Natural killer cell (primary cell): Measurements from ENCODE around the gene BICD1. TPM values are rescaled to one million over a fixed set of nuclear protein-coding genes. Genes with fewer than 3 reads are reported as not detected.
A peak's percentile ranks its signal among the peaks of the same experiment; 100 is the strongest.

Source experiments
- ATAC-seq, 3 donors: fragments of 150-1000 bp in 2 of 3; fragments of 200-7000 bp in 1 of 3; cut with Tn5 transposase; 1 replicate in 1 of 3; 2 replicates in 2 of 3; pipeline ENCODE4 v1.10.0; 2021; ENCODE audit warnings: mild to moderate bottlenecking in 2 of 3, moderate library complexity in 2 of 3
- DNase-seq, 2 donors: peaks; one replicate each; pipeline versions ENCODE4 v3.0.0 to v3.0.0-alpha.2; 2013 to 2021; ENCODE audit warnings: mixed read lengths in 1 of 2
- H3K27ac ChIP-seq: one replicate; pipeline ENCODE4 v1.5.1; 2013; ENCODE audit warnings: mild to moderate bottlenecking, low read length
- H3K27me3 ChIP-seq: one replicate; pipeline ENCODE4 v1.6.1; 2013; ENCODE audit warnings: low read length; ENCODE audit not compliant: control insufficient read depth, insufficient read depth
- H3K36me3 ChIP-seq: one replicate; pipeline ENCODE4 v1.6.1; 2013; ENCODE audit warnings: low read length; ENCODE audit not compliant: control insufficient read depth, insufficient read depth
- H3K4me1 ChIP-seq: one replicate; pipeline ENCODE4 v1.6.1; 2013; ENCODE audit warnings: low read length; ENCODE audit not compliant: control insufficient read depth, insufficient read depth
- H3K4me3 ChIP-seq: one replicate; pipeline ENCODE4 v1.5.1; 2013; ENCODE audit warnings: low read length
- H3K9me3 ChIP-seq: one replicate; pipeline ENCODE4 v1.6.1; 2013; ENCODE audit warnings: low read length; ENCODE audit not compliant: control insufficient read depth, insufficient read depth
- H3K27ac Mint-ChIP-seq, 2 donors: one replicate each; pipeline ENCODE4 v1.8.0; 2022; ENCODE audit warnings: mild to moderate bottlenecking in 2 of 2, mixed read lengths in 2 of 2, moderate library complexity in 1 of 2
- H3K27me3 Mint-ChIP-seq, 2 donors: one replicate each; pipeline ENCODE4 v1.8.0; 2022; ENCODE audit warnings: low read depth in 2 of 2, mixed read lengths in 2 of 2
- H3K36me3 Mint-ChIP-seq: one replicate; pipeline ENCODE4 v1.8.0; 2022; ENCODE audit warnings: mixed read lengths
- H3K4me1 Mint-ChIP-seq, 2 donors: one replicate each; pipeline ENCODE4 v1.8.0; 2022; ENCODE audit warnings: mixed read lengths in 2 of 2
- H3K4me3 Mint-ChIP-seq: one replicate; pipeline ENCODE4 v1.8.0; 2022; ENCODE audit warnings: mild to moderate bottlenecking, moderate library complexity, mixed read lengths
- H3K9me3 Mint-ChIP-seq, 2 donors: one replicate each; pipeline ENCODE4 v1.8.0; 2022; ENCODE audit warnings: mixed read lengths in 2 of 2
- CTCF ChIP-seq: fragments of 200-600 bp; IDR thresholded peaks from one replicate; pipeline ENCODE4 v1.8.0; 2022; ENCODE audit warnings: antibody characterized with exemption
- WGBS: methylation state at CpG from one replicate; pipeline ENCODE4 v1.1.7; 2013; ENCODE audit warnings: missing lambda C conversion rate; ENCODE audit not compliant: insufficient coverage; 5-methylcytosine and 5-hydroxymethylcytosine counted together
- intact Hi-C: fragments of 100-400 bp; cut with micrococcal nuclease; formaldehyde crosslinking; loops from one replicate; pipeline ENCODE4 v1.14.2; 2022
- total RNA-seq, 4 donors: library from RNA; stranded (reverse); fragments of 120-200 nt in 1 of 4; gene quantifications; one replicate each; pipeline versions ENCODE4 v1.2.3 to v1.2.4, GENCODE V29; 2013 to 2022

BICD1 gene
- total RNA-seq: 10 to 100 TPM in 2 of 3 donors, 1 to 10 TPM in 1; 10.0 to 16.0 (median 15.5) TPM
- 23.5 TPM for total RNA-seq (2013)

- peaks cover 0 to 3% of the 10 kb centered on the region in 2 donors for H3K27me3 Mint-ChIP-seq
- Histone ChIP-seq H3K4me3 (peak within 1 kb of the TSS; percentile 46), H3K27me3 (no peaks in the 10 kb centered on the region), H3K27ac (peak within 1 kb of the TSS; percentile 19), H3K9me3 (no peaks in the 10 kb centered on the region), H3K36me3 (no peaks in the 10 kb centered on the region), H3K4me1 (peaks cover 14% of the 10 kb centered on the region)
- WGBS: under 1% methylated on average over 96 of the region's 96 CpGs
- no peaks in the 10 kb centered on the region for H3K9me3 Mint-ChIP-seq
- peaks cover 28 to 34% of the 10 kb centered on the region in 2 donors for H3K4me1 Mint-ChIP-seq
- intact Hi-C loops: no loop called here
- peak within 1 kb of the TSS; percentile 95 for H3K4me3 Mint-ChIP-seq
- H3K36me3 Mint-ChIP-seq: no peaks in the 10 kb centered on the region
- no peak for TF ChIP-seq CTCF
- ATAC-seq (peak; percentile 76 to 84 (median 81)), DNase-seq (peak; percentile 49 to 82)
- peak within 1 kb of the TSS; percentile 43 to 75 for H3K27ac Mint-ChIP-seq
Measured at GRCh38 chr12:32106517-32107358, at the start of gene BICD1. Gene BICD1, plus strand, starts transcription at chr12:32106847. Its CDS starts 485 bp downstream, at chr12:32107332.

GRCh38 chr12:32061033-32061432, 45.6 kb upstream of the BICD1 start:
- Mint-ChIP-seq H3K36me3 (no peaks in the 10 kb centered on the region), H3K9me3 (no peaks in the 10 kb centered on the region), H3K27me3 (peaks cover 0 to 4% of the 10 kb centered on the region in 2 donors), H3K27ac (no peak overlapping the region), H3K4me1 (peaks cover 0 to 4% of the 10 kb centered on the region in 2 donors), H3K4me3 (no peak overlapping the region)
- no peak for DNase-seq
- H3K9me3 ChIP-seq: no peaks in the 10 kb centered on the region
- ATAC-seq: no peak
- no peak for TF ChIP-seq CTCF
- intact Hi-C loops: loop anchor here (2.0 to 5.0 kb wide), 2 partner anchors 244 to 404 kb away; partner anchors contain the start of gene ETFBKMT
- H3K27me3 ChIP-seq: no peaks in the 10 kb centered on the region
- no peak overlapping the region for H3K4me3 ChIP-seq
- no peak overlapping the region for H3K27ac ChIP-seq
- H3K36me3 ChIP-seq: no peaks in the 10 kb centered on the region
- 100% methylated on average over 3 of the region's 3 CpGs for WGBS
- peaks cover 5% of the 10 kb centered on the region for H3K4me1 ChIP-seq

- ATAC-seq: no peak
- Mint-ChIP-seq H3K36me3 (no peaks in the 10 kb centered on the region), H3K9me3 (no peaks in the 10 kb centered on the region), H3K27me3 (peaks cover 0 to 4% of the 10 kb centered on the region in 2 donors), H3K27ac (no peak overlapping the region), H3K4me3 (no peak overlapping the region), H3K4me1 (peaks cover 0 to 4% of the 10 kb centered on the region in 2 donors)
- DNase-seq: no peak
- TF ChIP-seq CTCF: no peak
- H3K27ac ChIP-seq: no peak overlapping the region
- intact Hi-C loops: loop anchor here (5.0 kb wide), 1 partner anchor 406 kb away; the partner anchor contains the start of gene ETFBKMT
- no peaks in the 10 kb centered on the region for H3K36me3 ChIP-seq
- H3K9me3 ChIP-seq: no peaks in the 10 kb centered on the region
- WGBS: 55% methylated on average over 1 of the region's 2 CpGs
- no peaks in the 10 kb centered on the region for H3K27me3 ChIP-seq
- H3K4me1 ChIP-seq: peaks cover 5% of the 10 kb centered on the region
- H3K4me3 ChIP-seq: no peak overlapping the region
Measured at GRCh38 chr12:32062881-32063280, 43.8 kb upstream of the BICD1 start.
